H1 (cell line): ENCODE data around the gene PPM1L. TPM values are rescaled to one million over a fixed set of nuclear protein-coding genes. Genes with fewer than 3 reads are reported as not detected.

Source experiments
- JUND ChIP-seq: IDR thresholded peaks from 2 replicates; pipeline ENCODE4 v1.6.1; 2011; ENCODE audit warnings: mild to moderate bottlenecking, improper control_type of control experiment, low read length
- TAF7 ChIP-seq: optimal IDR thresholded peaks from 2 replicates; pipeline ENCODE3; 2011; ENCODE audit warnings: low read depth, mild to moderate bottlenecking, inconsistent platforms, low read length, moderate library complexity, borderline replicate concordance
- TCF12 ChIP-seq: IDR thresholded peaks from 2 replicates; pipeline ENCODE4 v1.6.1; 2011; ENCODE audit warnings: low read depth, mild to moderate bottlenecking, low read length
- polyA plus RNA-seq, 7 experiments: library from polyadenylated mRNA; depleted of rRNA in 3 of 7; stranded (reverse) in 5 of 7; unstranded in 2 of 7; fragments of >200 nt in 5 of 7; fragments of 200-250 nt in 2 of 7; gene quantifications; 1 replicate in 5 of 7; 2 replicates in 1 of 7; 4 replicates in 1 of 7; pipeline versions ENCODE4 v1.2.1 to v1.2.3, GENCODE V29; 2011 to 2013; ENCODE audit warnings: missing spikeins in 2 of 7, mixed read lengths in 2 of 7
- total RNA-seq: library from RNA; stranded (reverse); fragmentation: NEBNext Ultra II Directional; extraction: Animal tissue kit (Norgen Biotek cat#: 25700); gene quantifications from 2 replicates; pipeline ENCODE4 v1.2.1, GENCODE V29; 2021

Gene PPM1L
- total and polyA plus RNA-seq, 2 of the 8 experiments (the other 6 are each of a cell fraction or from before 2014, with no cell fraction given): 2.8 to 18.1 TPM

DNA sequence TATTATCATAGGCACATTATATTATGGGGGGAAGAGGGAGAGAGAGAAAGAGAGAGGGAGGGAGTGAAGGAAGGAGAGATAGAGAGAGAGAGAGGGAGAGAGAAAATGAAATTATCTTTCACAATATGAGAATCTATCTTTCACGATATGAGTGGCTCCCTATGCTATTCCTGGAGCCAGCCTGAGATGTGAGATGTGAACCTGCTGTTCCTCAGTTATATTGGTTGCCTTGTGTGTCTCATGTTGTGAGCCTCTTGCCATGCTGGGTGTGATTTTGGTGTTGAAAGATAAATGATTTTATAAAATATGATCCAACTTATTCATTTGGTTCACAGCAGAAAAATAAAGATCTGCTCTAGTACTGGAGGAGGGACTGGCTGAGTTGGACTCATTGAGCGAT, 148.7 kb downstream of the PPM1L start (continued):
- no peak for TF ChIP-seq TCF12
- no peak for TF ChIP-seq JUND
- no peak for TF ChIP-seq TAF7
